ENCODE measurements around the gene ABHD8.

ABHD8 gene

DNA sequence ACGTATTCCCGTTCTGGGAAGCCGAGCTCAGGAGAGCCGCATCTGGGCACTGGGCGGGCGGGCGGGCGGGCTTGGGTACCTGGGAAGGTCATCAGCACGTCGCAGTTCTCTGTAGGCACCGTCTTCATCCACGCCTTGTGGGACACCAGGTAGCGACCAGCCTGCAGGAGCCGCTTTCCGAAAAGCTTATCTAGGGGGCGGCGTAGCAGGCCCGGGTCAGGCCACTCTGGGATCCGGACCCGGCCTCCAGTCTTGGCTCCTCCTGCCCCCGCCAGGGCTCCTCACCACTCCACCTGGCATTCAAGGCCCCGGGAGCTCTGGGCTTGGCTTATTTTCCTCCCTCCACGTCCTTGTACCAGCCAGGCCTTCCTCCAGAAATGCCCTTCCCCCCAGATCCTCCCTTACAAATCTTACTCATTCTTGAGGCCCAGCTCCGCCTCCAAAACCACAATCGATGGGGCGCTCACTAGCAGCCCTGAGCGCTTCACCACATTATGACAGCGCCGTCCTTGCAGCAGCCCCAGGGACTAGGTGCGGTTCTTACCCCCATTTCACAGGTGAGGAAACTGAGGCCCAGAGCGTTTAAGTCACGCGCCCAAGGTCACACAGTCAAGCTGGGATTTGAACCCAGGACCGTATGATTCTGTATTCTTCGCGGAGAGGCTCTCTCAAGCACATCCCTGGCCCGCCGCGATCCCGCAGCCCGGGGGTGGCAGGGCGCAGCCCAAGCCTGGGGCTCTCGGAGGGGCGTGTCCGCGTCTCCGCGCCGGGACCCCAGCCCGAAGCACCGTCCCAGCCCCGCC is 30.6 kb upstream of the ABHD8 start:
- DNase-seq (ENCODE audit: low read depth): peak; percentile 43

DNA sequence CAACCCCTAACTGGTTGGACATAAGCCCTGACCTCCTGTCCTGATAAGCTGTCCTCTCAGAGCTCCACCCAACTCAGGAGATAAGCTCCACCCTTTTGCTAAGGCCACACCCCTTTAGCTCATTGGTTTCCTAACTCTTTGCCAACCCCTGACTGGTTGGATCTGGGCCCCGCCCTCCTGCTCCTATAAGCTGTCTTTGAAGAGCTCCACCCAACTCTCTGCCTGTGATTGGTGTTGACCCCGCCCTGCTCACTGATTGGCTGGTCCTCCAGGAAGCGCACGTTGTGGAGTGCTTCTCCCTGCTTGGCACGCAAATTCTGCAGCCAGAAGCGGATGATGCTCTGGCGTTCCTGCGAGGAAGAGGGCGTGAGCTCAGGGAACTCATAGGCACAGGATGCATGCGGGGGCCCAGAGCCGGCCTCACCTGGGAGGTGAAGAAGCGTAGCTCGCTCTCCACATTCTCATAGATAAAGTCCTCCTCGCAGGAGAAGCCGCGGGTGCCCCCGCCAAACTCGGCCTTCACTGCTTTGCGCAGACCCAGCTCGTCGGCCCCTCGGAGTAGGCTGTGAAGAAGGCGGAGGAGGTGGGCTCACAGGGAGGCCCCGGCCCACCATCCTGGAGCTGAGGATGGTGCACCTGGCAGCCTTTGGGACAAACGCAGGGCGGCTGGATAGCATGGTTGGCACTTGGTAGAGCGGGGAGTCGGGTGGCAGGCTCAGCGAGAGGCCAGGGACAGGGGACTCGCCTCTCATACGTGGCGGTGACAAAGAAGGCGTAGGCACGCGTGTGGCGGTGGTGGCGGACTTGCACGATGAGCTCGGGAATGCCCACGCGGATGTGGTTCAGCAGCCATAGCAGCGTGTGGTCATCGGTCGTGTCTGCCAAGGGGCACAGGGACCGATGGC is 29.7 kb upstream of the ABHD8 start:
- DNase-seq (ENCODE audit: low read depth): no peak

DNA sequence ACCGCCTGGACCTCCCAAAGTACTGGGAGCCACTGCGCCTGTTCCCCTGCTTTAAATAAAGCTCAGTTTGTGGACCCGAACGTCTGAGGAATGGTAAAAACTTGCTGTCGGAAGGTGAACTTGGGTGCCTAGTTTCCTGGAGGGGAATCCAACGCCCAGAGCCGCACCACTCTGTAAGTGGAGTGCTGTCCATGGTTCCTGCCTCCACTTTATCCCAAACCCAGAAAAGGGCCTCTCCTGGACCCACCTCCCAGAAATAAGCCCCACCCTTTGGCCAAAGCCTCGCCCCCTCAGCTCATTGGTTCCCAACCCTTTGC is 29.1 kb upstream of the ABHD8 start:
- DNase-seq (ENCODE audit: low read depth): no peak

DNA sequence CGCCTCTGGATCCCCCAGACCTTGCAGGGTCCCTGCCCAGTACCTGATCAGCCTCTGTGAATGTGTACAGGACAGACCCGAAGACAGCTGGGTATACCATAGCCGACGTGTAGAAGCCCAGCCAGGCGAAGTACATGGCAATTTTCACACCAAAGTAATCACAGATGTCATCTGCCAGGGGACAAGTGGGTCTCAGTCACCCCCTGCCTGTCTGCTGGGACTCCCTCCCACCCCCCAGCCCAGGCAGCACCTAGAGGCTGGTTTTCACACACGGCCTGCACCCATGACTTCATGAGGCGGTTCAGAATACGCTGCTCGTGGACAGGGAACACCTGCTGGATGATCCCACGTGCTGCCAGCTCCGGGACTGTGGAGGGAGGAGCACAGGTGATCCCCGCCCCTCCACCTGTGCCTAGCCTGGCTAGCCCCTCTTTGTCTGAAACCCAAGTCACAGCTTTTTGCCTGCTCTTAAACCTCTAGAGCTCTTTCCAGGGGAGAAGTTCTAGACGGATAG is 27.9 kb upstream of the ABHD8 start:
- DNase-seq (ENCODE audit: low read depth): no peak

DNA sequence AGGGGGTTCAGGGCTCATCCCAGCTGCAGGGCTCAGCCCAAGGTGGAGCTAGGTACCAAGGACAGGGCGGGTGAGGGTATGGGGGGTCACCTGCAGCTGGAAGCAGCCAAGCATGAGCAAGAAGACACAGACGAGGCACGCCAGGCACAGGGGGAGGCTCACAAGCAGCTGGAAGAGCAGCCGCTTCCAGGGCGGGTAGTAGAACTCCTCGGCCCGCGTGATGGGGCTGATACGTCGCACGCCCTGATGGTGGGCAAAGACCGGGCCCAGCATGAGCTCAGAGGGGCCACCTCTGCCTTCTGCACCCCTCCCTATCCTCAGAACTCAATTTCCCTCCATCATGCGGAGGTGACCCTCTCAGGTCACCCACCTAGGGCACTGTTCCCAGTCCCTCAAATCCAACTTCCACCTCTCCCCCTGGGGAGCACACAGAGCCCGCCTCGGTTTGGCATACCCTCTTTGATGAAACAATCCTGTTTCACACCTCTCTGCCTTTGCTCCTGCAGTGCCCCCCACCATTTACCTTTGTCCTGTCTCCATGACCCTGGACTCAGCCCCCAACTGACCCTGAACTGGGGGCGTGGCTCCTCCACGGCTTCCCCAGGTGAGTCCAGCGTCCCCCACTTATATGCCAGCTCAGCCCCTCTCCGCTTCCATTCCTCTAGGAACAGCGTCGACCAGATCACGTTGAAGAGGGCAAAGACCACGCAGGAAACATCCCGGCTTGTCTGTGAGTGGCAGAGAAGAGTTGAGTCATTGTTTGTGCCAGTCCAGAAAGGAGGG is 27.2 kb upstream of the ABHD8 start:
- no peak for DNase-seq (ENCODE audit: low read depth)

DNA sequence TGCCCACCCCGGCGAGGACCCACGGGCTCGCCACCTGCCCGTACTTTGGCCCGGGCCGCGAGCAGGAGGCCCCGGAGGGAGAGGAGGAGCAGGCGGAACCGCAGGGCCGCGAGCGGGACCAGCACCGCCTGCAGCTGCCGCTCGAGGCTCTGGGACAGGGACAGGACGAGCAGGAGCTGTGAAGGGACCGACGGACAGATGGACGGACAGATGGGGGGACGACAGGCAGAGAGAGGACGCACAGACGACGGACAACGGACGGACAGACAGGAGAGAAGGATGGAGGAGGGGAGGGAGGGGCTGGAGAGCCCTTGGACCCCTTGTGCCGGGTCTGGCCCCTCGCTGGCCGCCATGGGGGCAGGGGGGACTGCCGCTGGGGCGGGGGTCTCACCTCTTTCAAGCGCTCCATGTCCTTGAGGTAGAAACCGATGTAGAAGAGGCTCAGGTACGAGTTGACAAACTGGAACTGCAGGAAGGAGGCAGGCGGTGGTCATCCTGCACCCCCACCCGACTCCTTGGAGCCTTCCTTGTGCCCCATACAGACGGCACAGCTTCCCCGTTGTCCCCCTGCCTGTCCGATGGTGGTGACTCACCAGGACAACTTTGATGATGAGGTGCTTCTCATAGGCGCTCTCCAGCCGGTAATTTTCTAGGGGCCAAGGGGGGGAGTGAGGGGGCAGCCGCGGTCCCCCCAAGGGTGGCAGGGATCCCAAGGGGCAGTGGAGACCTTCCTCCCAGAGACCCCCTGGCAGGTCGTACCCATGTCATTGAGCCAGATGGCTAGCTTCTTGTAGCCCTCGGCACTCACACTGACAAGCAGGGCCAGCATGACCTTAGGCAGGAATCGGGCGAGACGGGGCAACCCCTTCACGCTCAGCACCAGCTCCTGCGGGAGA is 26.4 kb upstream of the ABHD8 start:
- no peak for DNase-seq (ENCODE audit: low read depth)

DNA sequence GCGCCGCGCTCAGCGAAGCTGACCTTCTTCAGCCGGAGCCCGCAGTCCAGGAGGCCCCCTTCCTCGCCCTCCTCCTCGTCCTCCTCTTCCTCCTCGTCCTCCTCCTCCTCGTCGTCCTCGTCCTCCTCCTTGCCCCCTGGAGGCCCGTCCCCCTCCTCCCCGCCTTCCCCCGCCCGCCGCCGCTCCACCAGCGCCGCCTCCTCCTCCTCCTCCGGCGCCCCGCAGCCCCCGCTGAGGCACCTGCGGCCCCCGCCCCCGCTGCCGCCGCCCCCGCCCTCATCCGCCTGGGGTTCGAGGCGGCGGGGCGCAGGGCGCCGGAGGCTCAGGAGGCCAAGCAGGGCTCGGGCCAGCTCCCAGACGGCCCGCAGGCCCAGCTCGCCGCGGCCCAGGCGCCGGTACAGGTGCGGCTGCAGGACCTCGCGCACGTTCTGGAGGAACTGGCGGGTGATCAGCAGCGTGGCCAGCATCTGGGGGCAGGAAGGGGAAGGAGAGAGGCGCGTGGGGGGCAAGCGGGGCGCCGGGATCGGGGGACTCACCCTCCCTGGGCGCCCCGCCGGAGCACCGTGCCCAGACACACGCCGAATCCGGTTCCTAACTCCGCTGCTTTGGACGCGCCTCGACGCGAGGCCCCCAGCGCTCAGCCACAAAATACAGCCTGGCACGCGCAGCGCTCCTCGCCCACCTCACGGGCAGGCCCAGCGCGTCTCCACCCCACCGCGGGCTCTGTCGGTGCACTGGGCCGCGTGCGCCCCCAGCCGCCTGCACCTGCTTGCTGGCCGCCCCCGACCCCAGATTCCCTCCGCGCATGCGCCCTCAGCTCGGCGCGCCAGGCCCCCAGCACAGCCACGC is 25.5 kb upstream of the ABHD8 start:
- DNase-seq (ENCODE audit: low read depth): no peak

DNA sequence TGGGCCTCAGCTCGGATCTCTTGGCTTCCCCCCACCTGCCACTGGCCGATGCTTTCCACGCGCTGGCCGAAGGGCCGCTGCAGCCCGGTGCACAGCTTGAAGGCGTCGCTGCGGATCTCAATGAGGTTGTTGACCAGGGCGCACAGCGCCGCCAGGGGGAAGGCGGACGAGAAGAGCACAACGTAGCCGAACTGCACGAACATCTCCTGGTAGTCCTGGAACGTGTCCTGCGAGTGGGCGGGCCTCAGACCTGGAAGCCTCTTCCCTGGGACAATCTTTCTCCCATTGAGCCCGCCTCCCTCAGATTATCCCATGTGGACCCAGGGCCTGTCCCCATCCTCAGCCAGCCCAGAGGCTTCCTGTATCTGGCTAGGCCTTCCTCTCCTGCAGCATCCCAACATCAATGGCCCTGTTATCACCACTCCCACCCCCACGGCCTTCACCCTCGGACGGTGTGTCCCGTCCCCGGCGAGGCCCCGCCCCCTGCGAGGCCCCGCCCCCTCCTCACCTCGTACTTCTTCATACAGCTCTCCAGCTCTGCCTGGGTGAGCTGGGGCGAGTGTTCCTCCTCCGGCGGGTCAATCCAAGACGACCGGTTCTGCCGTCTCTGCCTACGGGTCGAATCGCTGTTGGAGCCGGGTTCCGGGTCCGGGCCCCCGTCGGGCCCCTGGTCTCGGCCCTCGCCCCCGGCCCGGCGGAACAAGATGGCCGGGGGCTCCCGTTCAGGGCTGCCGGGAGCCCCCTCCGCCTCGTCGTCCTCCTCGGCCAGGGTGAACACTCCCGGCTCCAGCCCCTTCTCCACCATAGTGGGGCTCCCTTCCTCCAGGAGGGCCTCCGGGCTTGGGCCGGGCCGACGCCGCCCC is 24.7 kb upstream of the ABHD8 start:
- no peak for DNase-seq (ENCODE audit: low read depth)

DNA sequence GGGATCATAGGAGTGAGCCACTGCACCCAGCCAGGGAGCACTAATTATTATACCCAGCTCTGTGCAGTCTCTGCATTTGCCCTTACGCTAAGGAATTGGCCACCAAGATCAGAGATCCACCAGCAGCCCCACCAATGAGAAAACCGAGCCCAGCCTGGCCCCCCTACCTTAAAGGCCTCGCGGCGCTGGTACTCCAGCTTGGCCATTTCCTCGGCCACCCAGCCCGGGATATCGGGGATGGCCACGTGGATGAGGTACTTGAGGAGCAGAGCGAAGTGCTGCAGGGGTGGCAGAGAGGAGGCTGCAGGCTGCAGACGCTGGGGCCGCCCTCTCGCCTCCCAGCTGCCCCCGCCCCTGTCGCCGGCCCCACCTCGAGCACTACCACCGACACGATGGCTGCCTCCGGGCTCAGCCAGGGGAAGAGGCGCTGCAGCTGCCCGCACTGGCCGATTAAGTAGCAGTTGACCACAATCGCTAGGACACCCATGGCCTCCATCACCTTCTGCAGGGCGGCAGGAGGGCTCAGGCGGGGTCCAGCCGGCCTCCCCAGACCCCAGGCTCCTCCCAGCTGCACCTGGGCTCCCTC is 23.9 kb upstream of the ABHD8 start:
- no peak for DNase-seq (ENCODE audit: low read depth)

DNA sequence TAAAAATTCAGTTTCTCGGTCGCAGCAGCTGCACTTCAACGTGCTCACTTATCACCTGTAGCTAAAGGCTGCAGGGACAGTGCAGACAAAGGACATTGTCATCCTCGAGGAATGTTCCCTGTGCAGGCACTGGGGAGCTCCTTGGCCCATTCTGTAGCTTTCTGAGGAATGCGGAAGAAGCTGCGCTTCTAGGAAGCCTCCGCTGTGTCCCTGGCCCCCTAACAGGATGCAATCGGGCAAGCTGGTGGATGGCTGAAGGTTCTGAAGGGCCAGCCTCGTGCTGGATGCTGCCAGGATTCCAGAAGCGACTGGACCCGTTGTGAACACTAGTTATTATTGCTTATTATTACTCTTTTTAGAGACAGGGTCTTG is 23.4 kb upstream of the ABHD8 start:
- no peak for DNase-seq (ENCODE audit: low read depth)

DNA sequence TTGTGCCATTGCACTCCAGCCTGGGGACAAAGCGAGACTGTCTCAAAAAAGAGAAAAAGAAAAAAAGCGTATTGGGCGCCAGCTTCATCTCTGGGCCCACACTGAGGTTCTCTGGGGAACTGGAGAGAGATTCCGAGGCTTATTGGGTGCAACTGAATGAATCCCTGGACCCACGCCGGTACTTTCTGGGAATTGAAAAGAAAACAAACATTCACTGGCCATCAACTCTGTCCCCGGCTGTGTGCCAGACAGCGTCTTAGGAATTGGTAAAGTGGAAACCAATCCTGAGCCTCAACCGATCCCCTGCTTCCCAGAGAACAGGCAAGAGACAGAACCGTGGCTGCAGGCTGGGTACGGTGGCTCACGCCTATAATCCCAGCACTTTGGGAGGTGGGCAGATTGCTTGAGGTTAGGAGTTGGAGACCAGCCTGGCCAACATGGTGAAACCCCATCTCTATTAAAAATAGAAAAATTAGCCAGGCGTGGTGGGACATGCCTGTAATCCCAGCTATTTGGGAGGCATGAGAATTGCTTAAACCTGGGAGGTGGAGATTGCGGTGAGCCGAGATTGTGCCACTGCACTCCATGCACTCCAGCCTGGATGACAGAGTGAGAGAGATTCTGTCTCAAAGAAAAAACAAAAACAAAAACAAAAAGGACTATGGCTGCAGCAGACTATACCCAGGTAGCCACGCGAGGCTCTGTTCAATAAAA is 22.8 kb upstream of the ABHD8 start:
- DNase-seq (ENCODE audit: low read depth): no peak

DNA sequence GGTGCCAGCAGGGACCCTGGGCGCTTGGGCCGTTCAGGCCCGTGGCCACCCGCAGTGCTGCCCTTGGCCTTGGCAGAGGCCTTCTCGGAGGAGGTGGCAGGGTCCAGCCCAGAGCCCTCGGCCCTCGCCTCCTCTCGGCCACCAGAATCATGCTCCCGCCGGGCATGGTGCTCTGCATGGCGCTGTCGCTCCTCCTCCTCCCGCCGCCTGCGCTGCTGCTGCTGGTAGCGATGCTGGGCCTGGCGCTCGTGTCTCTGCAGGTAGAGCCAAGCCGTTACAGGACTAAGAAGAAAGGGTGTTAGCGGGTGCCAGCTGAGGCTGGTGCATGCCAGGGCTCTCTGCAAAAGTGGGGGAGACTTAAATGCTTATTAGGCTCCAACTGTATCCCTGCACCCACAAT is 21.9 kb upstream of the ABHD8 start:
- DNase-seq (ENCODE audit: low read depth): no peak

DNA sequence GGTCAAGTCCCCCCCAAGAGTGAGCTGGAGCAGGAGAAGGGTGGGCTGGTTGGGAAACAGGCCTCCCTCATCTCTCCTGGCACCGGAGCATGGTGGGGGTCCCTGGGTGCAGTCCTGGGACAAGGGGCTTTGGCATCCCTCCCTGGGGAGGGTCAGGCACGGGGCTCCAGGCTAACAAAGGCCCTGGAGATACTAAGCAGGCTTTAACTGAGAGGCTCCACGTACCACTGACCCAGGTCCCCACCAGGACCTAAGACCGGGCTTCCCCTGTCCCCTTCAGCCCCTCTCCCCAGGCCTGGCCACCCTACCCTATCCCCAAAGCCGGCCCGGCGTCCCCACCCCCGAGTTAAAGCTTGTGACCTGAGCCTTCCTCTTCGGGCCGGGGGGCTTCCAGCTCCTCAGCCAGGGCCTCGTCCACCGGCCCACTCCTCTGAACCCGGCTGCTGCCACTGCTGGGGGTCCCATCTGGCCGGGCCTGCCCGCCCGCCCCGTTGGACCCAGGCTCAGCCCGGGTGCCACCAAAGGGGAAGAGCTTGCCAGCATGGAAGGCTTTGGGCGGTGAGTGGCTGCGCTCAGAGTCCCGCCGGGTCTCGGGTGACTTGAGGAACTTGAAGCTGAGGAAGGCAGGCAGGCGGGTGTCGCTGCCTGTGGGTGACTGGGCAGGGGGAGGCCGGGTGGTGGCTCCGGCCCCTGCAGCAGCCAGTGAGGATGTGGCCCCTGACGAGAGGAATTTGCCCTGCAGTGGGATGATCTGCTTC is 21.3 kb upstream of the ABHD8 start:
- DNase-seq (ENCODE audit: low read depth): no peak

DNA sequence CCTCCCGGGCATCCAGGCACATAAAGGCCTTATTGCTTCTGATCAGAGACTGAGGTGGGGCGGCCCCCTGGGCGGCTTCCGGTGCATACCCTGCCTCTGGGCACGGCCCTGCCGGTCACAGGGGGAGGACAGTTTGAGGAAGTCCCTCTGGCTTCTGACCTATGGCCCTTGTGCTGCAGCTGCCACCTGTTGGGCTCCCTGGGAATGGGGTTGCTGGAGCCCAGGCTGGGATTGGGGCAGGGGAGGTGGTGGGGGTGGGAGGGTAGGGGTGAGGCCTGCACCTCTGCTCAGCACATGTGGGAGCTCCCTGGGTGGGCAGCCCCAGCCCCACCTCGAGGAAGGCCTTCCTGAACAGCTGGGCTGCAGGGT is 20.7 kb upstream of the ABHD8 start:
- DNase-seq (ENCODE audit: low read depth): no peak

DNA sequence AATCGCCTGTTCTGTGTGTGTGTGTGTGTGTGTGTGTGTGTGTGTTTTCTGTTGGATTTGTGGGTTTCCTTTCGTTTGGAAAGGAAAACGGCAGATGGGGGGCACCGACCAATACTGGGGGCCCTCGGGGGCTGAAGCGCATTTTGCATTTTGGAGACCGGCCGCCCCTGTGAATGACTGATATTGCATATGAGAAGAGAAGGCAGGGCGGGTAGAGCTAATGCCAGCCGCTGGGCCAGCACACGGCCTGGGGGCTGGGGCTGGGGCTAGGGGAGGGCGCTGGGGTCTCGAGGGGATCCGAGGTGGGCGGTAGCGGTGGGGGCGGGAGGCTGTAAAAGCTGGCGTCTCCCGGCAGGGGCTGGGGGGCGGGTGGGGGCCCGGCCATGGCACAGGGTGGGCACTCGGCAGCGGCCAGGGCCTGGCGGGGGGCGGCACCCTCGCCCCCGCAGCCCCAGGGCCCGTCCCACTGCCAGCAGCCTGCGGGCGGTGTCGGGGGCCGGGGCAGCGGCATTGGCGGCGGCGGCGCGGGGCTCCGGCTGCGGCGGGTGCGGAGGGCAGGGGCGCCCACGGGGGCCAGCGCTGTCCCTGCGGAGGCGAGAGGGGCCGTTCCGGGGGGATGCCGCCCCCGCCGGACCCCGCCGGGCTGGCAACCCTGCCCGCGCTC is 20.2 kb upstream of the ABHD8 start:
- no peak for DNase-seq (ENCODE audit: low read depth)

DNA sequence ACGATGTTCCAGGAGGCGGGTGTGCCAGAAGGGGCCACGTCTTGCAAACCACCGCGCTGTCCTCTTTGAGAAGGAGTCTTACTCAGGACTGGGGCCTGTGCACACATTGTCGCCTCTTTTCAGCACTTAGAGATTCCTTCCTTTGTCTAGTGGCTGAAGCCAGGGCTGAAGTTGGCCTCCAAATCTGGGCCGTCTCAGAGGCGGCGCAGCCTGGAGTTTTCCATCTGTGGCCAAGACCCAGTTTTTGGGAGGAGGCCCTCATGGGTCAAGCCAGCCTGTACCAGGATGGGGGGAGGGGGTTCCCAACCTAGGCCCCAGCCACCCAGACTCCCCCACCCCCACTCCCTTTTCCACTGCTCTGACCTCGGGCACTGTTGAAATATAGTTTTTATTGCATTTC is 19.6 kb upstream of the ABHD8 start:
- no peak for DNase-seq (ENCODE audit: low read depth)

Data from GM04503 (cell line).